Neuron (in vitro differentiated cells): ENCODE data around the gene PARP4.
"Not testable (repeated sequence)": the region's sequence is repeated elsewhere in the genome, so short reads cannot be mapped to it uniquely, and the experiment has no call there.

Source experiments
- H2AFZ ChIP-seq: one replicate; pipeline ENCODE4 v1.6.1; 2013; ENCODE audit warnings: low read depth, mild to moderate bottlenecking, inconsistent platforms, low read length, moderate library complexity
- H3K27me3 ChIP-seq: one replicate; pipeline ENCODE4 v1.6.1; 2013; ENCODE audit warnings: low read length; ENCODE audit not compliant: insufficient read depth
- H3K36me3 ChIP-seq: one replicate; pipeline ENCODE4 v1.6.1; 2013; ENCODE audit warnings: low read length; ENCODE audit not compliant: insufficient read depth
- H3K4me1 ChIP-seq: one replicate; pipeline ENCODE4 v1.6.1; 2013; ENCODE audit warnings: low read length; ENCODE audit not compliant: insufficient read depth
- H3K4me3 ChIP-seq: 2 replicates; pipeline ENCODE4 v1.5.1; 2013; ENCODE audit warnings: mild to moderate bottlenecking, low read length, moderate library complexity
- H3K9me3 ChIP-seq: one replicate; pipeline ENCODE4 v1.6.1; 2013; ENCODE audit warnings: low read length

Gene PARP4

GRCh38 chr13:24390795-24391194 lies 121.8 kb downstream of the PARP4 start:
- H3K9me3 ChIP-seq, H2AFZ ChIP-seq, H3K36me3 ChIP-seq, H3K4me3 ChIP-seq, H3K4me1 ChIP-seq, H3K27me3 ChIP-seq: not testable (repeated sequence)

- Histone ChIP-seq H3K4me1 (no peaks in the 10 kb centered on the region), H2AFZ (no peak overlapping the region), H3K4me3 (no peak overlapping the region), H3K36me3 (no peaks in the 10 kb centered on the region), H3K9me3 (no peaks in the 10 kb centered on the region), H3K27me3 (peaks cover 8% of the 10 kb centered on the region)
These were observed 123.1 kb downstream of the PARP4 start for GRCh38 chr13:24389506-24389905.

GRCh38 chr13:24388743-24389142 lies 123.8 kb downstream of the PARP4 start:
- not testable (repeated sequence) for H3K4me1 ChIP-seq, H3K36me3 ChIP-seq, H3K4me3 ChIP-seq, H3K27me3 ChIP-seq, H3K9me3 ChIP-seq, H2AFZ ChIP-seq

- H3K36me3 ChIP-seq = no peaks in the 10 kb centered on the region
- no peak overlapping the region for H3K4me3 ChIP-seq
- no peaks in the 10 kb centered on the region for H3K27me3 ChIP-seq
These were observed 125.5 kb downstream of the PARP4 start for GRCh38 chr13:24386816-24387708.

GRCh38 chr13:24385902-24386301 lies 126.7 kb downstream of the PARP4 start:
- no peaks in the 10 kb centered on the region for H3K27me3 ChIP-seq
- no peak overlapping the region for H3K4me3 ChIP-seq
- no peaks in the 10 kb centered on the region for H3K36me3 ChIP-seq
- H2AFZ ChIP-seq = no peak overlapping the region
- H3K4me1 ChIP-seq = no peaks in the 10 kb centered on the region
- H3K9me3 ChIP-seq = no peaks in the 10 kb centered on the region

More at GRCh38 chr13:24386816-24387708, 125.5 kb downstream of the PARP4 start:
- no peaks in the 10 kb centered on the region for H3K4me1 ChIP-seq
- no peaks in the 10 kb centered on the region for H3K9me3 ChIP-seq
- H2AFZ ChIP-seq = no peak overlapping the region

- not testable (repeated sequence) for H2AFZ ChIP-seq, H3K4me3 ChIP-seq, H3K4me1 ChIP-seq, H3K36me3 ChIP-seq, H3K9me3 ChIP-seq, H3K27me3 ChIP-seq
These were observed 127.6 kb downstream of the PARP4 start for GRCh38 chr13:24384946-24385345.

- not testable (repeated sequence) for H3K9me3 ChIP-seq, H3K27me3 ChIP-seq, H3K36me3 ChIP-seq, H2AFZ ChIP-seq, H3K4me1 ChIP-seq, H3K4me3 ChIP-seq
These were observed 128.5 kb downstream of the PARP4 start for GRCh38 chr13:24384091-24384490.

GRCh38 chr13:24381541-24382265 lies 130.9 kb downstream of the PARP4 start:
- Histone ChIP-seq H2AFZ (no peak overlapping the region), H3K36me3 (no peaks in the 10 kb centered on the region), H3K27me3 (no peaks in the 10 kb centered on the region), H3K9me3 (no peaks in the 10 kb centered on the region), H3K4me3 (no peak overlapping the region), H3K4me1 (no peaks in the 10 kb centered on the region)

GRCh38 chr13:24380881-24381280 lies 131.7 kb downstream of the PARP4 start:
- H3K27me3 ChIP-seq, H3K4me1 ChIP-seq, H3K9me3 ChIP-seq, H2AFZ ChIP-seq, H3K4me3 ChIP-seq, H3K36me3 ChIP-seq: not testable (repeated sequence)

- not testable (repeated sequence) for H3K4me1 ChIP-seq, H3K36me3 ChIP-seq
These were observed 132.4 kb downstream of the PARP4 start for GRCh38 chr13:24380227-24380626.

GRCh38 chr13:24371273-24371672 lies 141.3 kb downstream of the PARP4 start:
- H3K4me3 ChIP-seq, H3K9me3 ChIP-seq, H3K27me3 ChIP-seq, H3K4me1 ChIP-seq, H2AFZ ChIP-seq, H3K36me3 ChIP-seq: not testable (repeated sequence)

More at GRCh38 chr13:24380227-24380626, 132.4 kb downstream of the PARP4 start:
- not testable (repeated sequence) for H3K27me3 ChIP-seq, H3K4me3 ChIP-seq, H3K9me3 ChIP-seq, H2AFZ ChIP-seq
